B cell (primary cell): ENCODE measurements around the gene IGSF9. TPM values are rescaled to one million over a fixed set of nuclear protein-coding genes. Genes with fewer than 3 reads are reported as not detected.

Experiments used
- ATAC-seq: fragments of 200-7000 bp; cut with Tn5 transposase; one replicate; pipeline ENCODE4 v1.10.0; 2021; ENCODE audit warnings: low read depth, mild to moderate bottlenecking, moderate number of reproducible peaks, moderate library complexity
- CTCF ChIA-PET: fragments of 350-600 bp; sonication (Branson Sonifier 250); formaldehyde crosslinking; loops from one replicate; lab custom pipeline; 2021; ENCODE audit warnings: antibody characterized with exemption, inconsistent platforms; lab: Charles Lee
- POLR2A ChIA-PET: fragments of 350-600 bp; sonication (Branson Sonifier 250); formaldehyde crosslinking; loops from one replicate; lab custom pipeline; 2021; ENCODE audit warnings: antibody characterized with exemption; lab: Charles Lee
- DNase-seq: peaks from one replicate; pipeline ENCODE4 v3.0.0; 2013
- H2AFZ ChIP-seq: 2 replicates; pipeline ENCODE4 v1.6.1; 2012; ENCODE audit warnings: mild to moderate bottlenecking, low read depth, low read length; ENCODE audit not compliant: insufficient read depth, poor library complexity, severe bottlenecking
- H3K27ac ChIP-seq, 2 donors: 1 replicate in 1 of 2; 2 replicates in 1 of 2; pipeline ENCODE4 v1.5.1; 2012 to 2013; ENCODE audit warnings: low read length in 2 of 2, mild to moderate bottlenecking in 2 of 2, moderate library complexity in 1 of 2
- H3K27me3 ChIP-seq, 4 experiments: fragments of 200-600 bp in 1 of 4; sonication (generic) in 1 of 4; replicated peaks in 1 of 4; 1 replicate in 2 of 4; 2 replicates in 2 of 4; pipeline versions ENCODE4 v1.6.1 to v1.7.0; 2013 to 2016; ENCODE audit warnings: low read length in 3 of 4, mild to moderate bottlenecking in 2 of 4, mixed read lengths in 1 of 4, moderate library complexity in 1 of 4; ENCODE audit not compliant: insufficient read depth in 4 of 4, control insufficient read depth in 3 of 4; ENCODE audit errors: control extremely low read depth in 1 of 4
- H3K36me3 ChIP-seq, 2 experiments: replicated peaks in 1 of 2; 1 replicate in 1 of 2; 2 replicates in 1 of 2; pipeline versions ENCODE4 v1.6.1 to v1.7.1; 2013; ENCODE audit warnings: low read length in 1 of 2; ENCODE audit not compliant: insufficient read depth in 2 of 2, control insufficient read depth in 1 of 2; ENCODE audit errors: control extremely low read depth in 1 of 2, extremely low read depth in 1 of 2
- H3K4me1 ChIP-seq, 2 donors: fragments of 200-600 bp in 1 of 2; sonication (generic) in 1 of 2; 1 replicate in 1 of 2; 2 replicates in 1 of 2; pipeline versions ENCODE4 v1.5.1 to v1.6.1; 2013 to 2017; ENCODE audit warnings: low read length in 2 of 2; ENCODE audit not compliant: control insufficient read depth in 2 of 2, insufficient read depth in 2 of 2
- H3K4me2 ChIP-seq: replicated peaks from 2 replicates; pipeline ENCODE3; 2012; ENCODE audit warnings: mild to moderate bottlenecking, low read depth, low read length; ENCODE audit not compliant: poor library complexity, severe bottlenecking
- H3K4me3 ChIP-seq, 5 experiments: fragments of 200-600 bp in 1 of 5; sonication (generic) in 1 of 5; 1 replicate in 3 of 5; 2 replicates in 2 of 5; pipeline versions ENCODE4 v1.5.1 to v1.7.0; 2011 to 2016; ENCODE audit warnings: low read length in 4 of 5, mild to moderate bottlenecking in 4 of 5, low read depth in 2 of 5, control low read depth in 1 of 5, moderate library complexity in 1 of 5; ENCODE audit not compliant: insufficient read depth in 1 of 5; ENCODE audit errors: control extremely low read depth in 1 of 5, extremely low read depth in 1 of 5
- H3K79me2 ChIP-seq: fragments of 200-600 bp; sonication (generic); one replicate; pipeline ENCODE4 v1.6.0; 2016; ENCODE audit warnings: low read length; ENCODE audit not compliant: control insufficient read depth, insufficient read depth
- H3K9ac ChIP-seq: fragments of 200-600 bp; sonication (generic); 2 replicates; pipeline ENCODE4 v1.6.1; 2017; ENCODE audit warnings: mild to moderate bottlenecking, low read length, moderate library complexity
- H3K9me3 ChIP-seq, 3 donors: one replicate each; pipeline versions ENCODE4 v1.6.1 to v1.7.1; 2013; ENCODE audit warnings: low read length in 2 of 3; ENCODE audit not compliant: control insufficient read depth in 2 of 3, insufficient read depth in 1 of 3; ENCODE audit errors: control extremely low read depth in 1 of 3
- H4K20me1 ChIP-seq: 2 replicates; pipeline ENCODE4 v1.6.0; 2012; ENCODE audit warnings: mild to moderate bottlenecking, low read length; ENCODE audit not compliant: insufficient read depth, control insufficient read depth, poor library complexity, severe bottlenecking
- H3K27ac Mint-ChIP-seq: one replicate; pipeline ENCODE4 v1.8.0; 2021; ENCODE audit warnings: mixed read lengths
- H3K27me3 Mint-ChIP-seq: one replicate; pipeline ENCODE4 v1.8.0; 2021; ENCODE audit warnings: mixed read lengths
- H3K4me1 Mint-ChIP-seq: one replicate; pipeline ENCODE4 v1.8.0; 2021; ENCODE audit warnings: mixed read lengths
- H3K4me3 Mint-ChIP-seq: one replicate; pipeline ENCODE4 v1.8.0; 2021; ENCODE audit warnings: mixed read lengths
- H3K9me3 Mint-ChIP-seq: one replicate; pipeline ENCODE4 v1.8.0; 2022; ENCODE audit warnings: mixed read lengths; ENCODE audit not compliant: insufficient read depth
- CTCF ChIP-seq: fragments of 200-600 bp; IDR thresholded peaks from one replicate; pipeline ENCODE4 v1.8.0; 2022; ENCODE audit warnings: antibody characterized with exemption, mild to moderate bottlenecking
- EZH2 ChIP-seq: IDR thresholded peaks from 2 replicates; pipeline ENCODE4 v1.6.1; 2012; ENCODE audit warnings: borderline replicate concordance, low read depth, mild to moderate bottlenecking, moderate library complexity, low read length; ENCODE audit not compliant: insufficient read depth, poor library complexity, severe bottlenecking
- whole genome bisulfite sequencing: methylation state at CpG from one replicate; pipeline ENCODE4 v1.1.5; 2013; ENCODE audit warnings: missing lambda C conversion rate; ENCODE audit not compliant: insufficient coverage; 5-methylcytosine and 5-hydroxymethylcytosine counted together
- intact Hi-C: fragments of 100-400 bp; cut with micrococcal nuclease; formaldehyde crosslinking; loops from one replicate; pipeline ENCODE4 v1.10.0; 2022
- polyA plus RNA-seq: library from polyadenylated mRNA; depleted of rRNA; stranded (reverse); fragments of >200 nt; gene quantifications from 2 replicates; pipeline ENCODE4 v1.2.3, GENCODE V29; 2012
- total RNA-seq, 2 donors: library from RNA; stranded (reverse); fragments of 120-200 nt in 1 of 2; gene quantifications; 1 replicate in 1 of 2; 2 replicates in 1 of 2; pipeline versions ENCODE4 v1.2.3 to v1.2.4, GENCODE V29; 2013 to 2022

The IGSF9 gene
- total and polyA plus RNA-seq, 2 donors (not counting 1 experiment from before 2014, with no cell fraction given), result 0.36 to 0.37 TPM

GRCh38 chr1:159942632-159943277, 2.7 kb downstream of the IGSF9 start:
- ATAC-seq (no peak), DNase-seq (no peak)
- H3K9me3 ChIP-seq, result no peaks in the 10 kb centered on the region
- POLR2A ChIA-PET, result no interaction called here
- no peak overlapping the region for H3K4me3 Mint-ChIP-seq
- no peaks in the 10 kb centered on the region for H3K79me2 ChIP-seq
- H3K4me1 ChIP-seq, result peaks cover 33 to 34% of the 10 kb centered on the region in 2 donors
- H3K4me2 ChIP-seq, result no peak overlapping the region
- no peak overlapping the region for H3K27ac Mint-ChIP-seq
- CTCF ChIA-PET, result interaction anchor here (1.4 to 4.5 kb wide), 2 partner anchors 52 to 143 kb away, joined by 4 to 34 read pairs; partner anchors contain the start of gene FCRL6
- H3K9ac ChIP-seq, result no peak overlapping the region
- no peak overlapping the region for H2AFZ ChIP-seq
- H3K4me1 Mint-ChIP-seq, result peaks cover 39% of the 10 kb centered on the region
- no peak overlapping the region for H3K4me3 ChIP-seq
- no peaks in the 10 kb centered on the region for H4K20me1 ChIP-seq
- TF ChIP-seq CTCF (no peak), EZH2 (no peak)
- intact Hi-C loops, result no loop called here
- H3K36me3 ChIP-seq, result no peaks in the 10 kb centered on the region
- WGBS, result 93% methylated on average over 5 of the region's 15 CpGs
- H3K9me3 Mint-ChIP-seq, result no peaks in the 10 kb centered on the region
- H3K27ac ChIP-seq, result no peak overlapping the region
- H3K27me3 Mint-ChIP-seq, result peaks cover 36% of the 10 kb centered on the region
- peaks cover 0 to 34% (median 18%) of the 10 kb centered on the region in 4 experiments for H3K27me3 ChIP-seq
